ENCODE results near the gene PNMA8A.

DNA sequence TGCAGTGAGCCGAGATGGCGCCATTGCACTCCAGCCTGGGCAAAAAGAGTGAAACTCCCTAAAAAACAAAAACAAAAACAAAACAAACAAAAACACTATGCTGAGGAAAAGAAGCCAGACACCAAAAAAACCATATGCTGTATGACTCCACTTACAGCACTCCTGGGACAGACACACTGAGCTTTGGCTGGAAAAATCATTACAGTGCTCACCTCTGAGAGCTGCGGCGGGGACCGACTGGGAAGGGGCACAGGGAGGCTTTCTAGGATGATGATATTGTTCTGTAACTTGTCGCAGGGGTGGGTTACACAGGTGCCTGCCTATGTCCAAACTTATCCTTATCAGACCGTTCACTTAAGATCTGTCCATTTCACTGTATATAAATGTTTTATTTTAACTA, 7.8 kb downstream of the PNMA8A start:
- TF ChIP-seq, protein P1, sequence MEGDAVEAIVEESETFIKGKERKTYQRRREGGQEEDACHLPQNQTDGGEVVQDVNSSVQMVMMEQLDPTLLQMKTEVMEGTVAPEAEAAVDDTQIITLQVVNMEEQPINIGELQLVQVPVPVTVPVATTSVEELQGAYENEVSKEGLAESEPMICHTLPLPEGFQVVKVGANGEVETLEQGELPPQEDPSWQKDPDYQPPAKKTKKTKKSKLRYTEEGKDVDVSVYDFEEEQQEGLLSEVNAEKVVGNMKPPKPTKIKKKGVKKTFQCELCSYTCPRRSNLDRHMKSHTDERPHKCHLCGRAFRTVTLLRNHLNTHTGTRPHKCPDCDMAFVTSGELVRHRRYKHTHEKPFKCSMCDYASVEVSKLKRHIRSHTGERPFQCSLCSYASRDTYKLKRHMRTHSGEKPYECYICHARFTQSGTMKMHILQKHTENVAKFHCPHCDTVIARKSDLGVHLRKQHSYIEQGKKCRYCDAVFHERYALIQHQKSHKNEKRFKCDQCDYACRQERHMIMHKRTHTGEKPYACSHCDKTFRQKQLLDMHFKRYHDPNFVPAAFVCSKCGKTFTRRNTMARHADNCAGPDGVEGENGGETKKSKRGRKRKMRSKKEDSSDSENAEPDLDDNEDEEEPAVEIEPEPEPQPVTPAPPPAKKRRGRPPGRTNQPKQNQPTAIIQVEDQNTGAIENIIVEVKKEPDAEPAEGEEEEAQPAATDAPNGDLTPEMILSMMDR (IDR thresholded peaks at IDR 0.05; ENCODE audit: low read depth, low read length), result no peak
- no peak for TF ChIP-seq EZH2phosphoT487 (IDR thresholded peaks at IDR 0.05; ENCODE audit: low read depth)

All from OCI-LY3 (cell line).